HepG2 (cell line): ENCODE measurements around the gene MRRF. TPM values are rescaled to one million over a fixed set of nuclear protein-coding genes. Genes with fewer than 3 reads are reported as not detected.

Source experiments
- ERF ChIP-seq: IDR thresholded peaks from 2 replicates; pipeline ENCODE4 v1.6.1; 2018; ENCODE audit warnings: missing biosample characterization, missing genetic modification reagents
- HIVEP1 ChIP-seq: sonication (generic); formaldehyde crosslinking; IDR thresholded peaks from 2 replicates; pipeline ENCODE4 v1.4.0; 2020; ENCODE audit warnings: mild to moderate bottlenecking, missing genetic modification reagents
- HOXA5 ChIP-seq: sonication (generic); formaldehyde crosslinking; IDR thresholded peaks from 2 replicates; pipeline ENCODE4 v1.4.0; 2020; ENCODE audit warnings: missing genetic modification reagents
- HOXA9 ChIP-seq: sonication (generic); formaldehyde crosslinking; IDR thresholded peaks from 2 replicates; pipeline ENCODE4 v1.8.1; 2022; ENCODE audit warnings: missing genetic modification reagents, mild to moderate bottlenecking, moderate library complexity, borderline replicate concordance
- KDM5B ChIP-seq: sonication (generic); formaldehyde crosslinking; IDR thresholded peaks from 2 replicates; pipeline ENCODE4 v1.4.0; 2020; ENCODE audit warnings: missing genetic modification reagents, mild to moderate bottlenecking, borderline replicate concordance
- MED8 ChIP-seq: sonication (generic); formaldehyde crosslinking; IDR thresholded peaks from 2 replicates; pipeline ENCODE4 v1.8.1; 2023; ENCODE audit warnings: mild to moderate bottlenecking, missing genetic modification reagents; ENCODE audit not compliant: insufficient replicate concordance
- MTF1 ChIP-seq: sonication (generic); formaldehyde crosslinking; IDR thresholded peaks from 2 replicates; pipeline ENCODE4 v1.5.0; 2020; ENCODE audit warnings: missing genetic modification reagents
- RAD51 ChIP-seq: fragments of 450-650 bp; IDR thresholded peaks from 2 replicates; pipeline ENCODE4 v1.6.1; 2016; ENCODE audit warnings: borderline replicate concordance
- ZMYM2 ChIP-seq: sonication (generic); formaldehyde crosslinking; IDR thresholded peaks from 2 replicates; pipeline ENCODE4 v1.8.0; 2022; ENCODE audit warnings: mild to moderate bottlenecking, missing genetic modification reagents
- ZNF205 ChIP-seq: IDR thresholded peaks from 2 replicates; pipeline ENCODE4 v1.6.1; 2018; ENCODE audit warnings: missing biosample characterization, missing genetic modification reagents
- ZNF256 ChIP-seq: sonication (generic); formaldehyde crosslinking; conservative IDR thresholded peaks from 2 replicates; pipeline ENCODE4 v1.4.0; 2020; ENCODE audit warnings: missing genetic modification reagents
- ZNF367 ChIP-seq: sonication (generic); formaldehyde crosslinking; IDR thresholded peaks from 2 replicates; pipeline ENCODE4 v1.4.0; 2020; ENCODE audit warnings: missing genetic modification reagents, borderline replicate concordance
- ZNF564 ChIP-seq: sonication (generic); formaldehyde crosslinking; IDR thresholded peaks from 2 replicates; pipeline ENCODE4 v1.8.1; 2023; ENCODE audit warnings: mild to moderate bottlenecking, missing genetic modification reagents
- ZNF709 ChIP-seq: sonication (generic); formaldehyde crosslinking; IDR thresholded peaks from 2 replicates; pipeline ENCODE4 v1.5.0; 2020; ENCODE audit warnings: mild to moderate bottlenecking, missing genetic modification reagents
- ZNF775 ChIP-seq: sonication (generic); formaldehyde crosslinking; IDR thresholded peaks from 2 replicates; pipeline ENCODE4 v1.4.0; 2020; ENCODE audit warnings: missing genetic modification reagents, mild to moderate bottlenecking, moderate library complexity, borderline replicate concordance
- ZNF883 ChIP-seq: sonication (generic); formaldehyde crosslinking; IDR thresholded peaks from 2 replicates; pipeline ENCODE4 v1.5.1; 2020; ENCODE audit warnings: mild to moderate bottlenecking, missing genetic modification reagents; ENCODE audit errors: not compliant biosample characterization
- polyA plus RNA-seq, 8 experiments: library from polyadenylated mRNA; depleted of rRNA in 3 of 8; stranded (reverse) in 7 of 8; unstranded in 1 of 8; fragments of >200 nt; fragmentation: Illumina TruSeq in 4 of 8; extraction: Trizol in 4 of 8; gene quantifications; 2 replicates each; pipeline versions ENCODE4 v1.2.1 to v1.2.3, GENCODE V29; 2011 to 2016; ENCODE audit warnings: low read depth in 4 of 8, missing spikeins in 1 of 8, mixed read lengths in 1 of 8; ENCODE audit not compliant: insufficient read depth in 1 of 8
- total RNA-seq, 5 experiments: library from RNA; depleted of rRNA; stranded (reverse); fragments of >200 nt; fragmentation: Illumina TruSeq; extraction: Trizol; gene quantifications; 2 replicates each; pipeline ENCODE4 v1.2.3, GENCODE V29; 2016; ENCODE audit warnings: low read depth in 1 of 5
- TF ChIP-seq, protein P1 (sequence below): sonication (generic); formaldehyde crosslinking; IDR thresholded peaks from 2 replicates; pipeline ENCODE4 v1.8.1; 2023; ENCODE audit warnings: missing genetic modification reagents, inconsistent platforms, borderline replicate concordance
- TF ChIP-seq, protein P2 (sequence below): sonication (generic); formaldehyde crosslinking; IDR thresholded peaks from 2 replicates; pipeline ENCODE4 v1.4.0; 2020; ENCODE audit warnings: missing genetic modification reagents
- TF ChIP-seq, protein P3 (sequence below): sonication (generic); formaldehyde crosslinking; IDR thresholded peaks from 2 replicates; pipeline ENCODE4 v1.4.0; 2020; ENCODE audit warnings: missing genetic modification reagents, borderline replicate concordance
- TF ChIP-seq, protein P4 (sequence below): sonication (generic); formaldehyde crosslinking; IDR thresholded peaks from 2 replicates; pipeline ENCODE4 v1.5.1; 2020; ENCODE audit warnings: missing genetic modification reagents, mild to moderate bottlenecking, borderline replicate concordance

Gene MRRF
- total and polyA plus RNA-seq, 2 of the 13 experiments (the other 11 are each of a cell fraction or from before 2014, with no cell fraction given), result 37.3 to 44.3 TPM

DNA sequence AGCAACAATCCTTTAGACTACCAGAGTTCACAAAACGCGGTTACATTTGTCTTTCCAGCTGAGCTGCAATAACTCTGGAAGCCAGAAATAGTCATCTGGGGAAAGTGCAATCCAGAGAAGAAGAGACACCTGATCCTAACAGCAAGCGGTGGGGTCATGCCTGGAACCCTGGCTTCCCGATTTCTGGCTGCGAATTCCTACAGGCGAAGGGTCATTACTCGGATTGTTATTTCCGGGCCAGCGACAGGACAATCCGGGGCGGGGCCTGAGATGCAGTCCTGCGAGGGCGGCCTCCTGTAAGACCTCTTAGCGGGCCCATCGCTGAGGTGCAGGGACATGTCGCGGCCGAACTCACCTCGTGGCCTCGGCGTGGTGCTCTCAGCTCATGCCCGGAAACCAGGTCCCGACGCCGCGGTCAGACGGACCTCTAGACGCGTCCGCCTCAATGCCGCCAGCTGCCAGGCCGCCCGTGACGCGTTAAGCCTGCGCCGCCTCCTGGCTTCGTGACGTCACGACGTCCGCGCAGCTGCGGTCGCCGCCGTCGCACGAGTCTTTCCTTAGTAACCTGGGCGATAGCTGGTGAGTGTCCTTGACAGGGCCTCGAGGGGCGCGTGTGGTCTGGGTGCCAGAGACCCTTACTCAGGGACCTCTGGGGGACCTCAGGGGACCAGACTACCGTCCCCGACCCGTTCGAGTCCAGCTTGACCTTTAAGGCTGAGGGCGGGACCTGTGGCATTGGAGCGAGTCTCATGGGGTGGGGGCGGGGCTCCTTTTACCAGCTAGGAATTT lies at the start of gene MRRF, which contains the start of gene RBM18 (continued):
- TF ChIP-seq ERF (CRISPR knock-in tag) (peak; percentile 98), ZNF205 (CRISPR knock-in tag) (peak; percentile 72), ZMYM2 (CRISPR knock-in tag) (no peak), ZNF775 (CRISPR knock-in tag) (no peak), MED8 (CRISPR knock-in tag) (peak; percentile 54), ZNF367 (no peak; the same call in none of the 2 replicates), ZNF256 (CRISPR knock-in tag) (peak; percentile 85; the same call in 1 of the 2 replicates), ZNF564 (peak; percentile 91), ZNF883 (CRISPR knock-in tag) (peak; percentile 100), HIVEP1 (peak; percentile 91), RAD51 (no peak), MTF1 (CRISPR knock-in tag) (peak; percentile 87), KDM5B (CRISPR knock-in tag) (peak; percentile 100), HOXA5 (CRISPR knock-in tag) (peak; percentile 90), ZNF709 (CRISPR knock-in tag) (peak; percentile 99), HOXA9 (peak; percentile 79)
- TF ChIP-seq, protein P1, sequence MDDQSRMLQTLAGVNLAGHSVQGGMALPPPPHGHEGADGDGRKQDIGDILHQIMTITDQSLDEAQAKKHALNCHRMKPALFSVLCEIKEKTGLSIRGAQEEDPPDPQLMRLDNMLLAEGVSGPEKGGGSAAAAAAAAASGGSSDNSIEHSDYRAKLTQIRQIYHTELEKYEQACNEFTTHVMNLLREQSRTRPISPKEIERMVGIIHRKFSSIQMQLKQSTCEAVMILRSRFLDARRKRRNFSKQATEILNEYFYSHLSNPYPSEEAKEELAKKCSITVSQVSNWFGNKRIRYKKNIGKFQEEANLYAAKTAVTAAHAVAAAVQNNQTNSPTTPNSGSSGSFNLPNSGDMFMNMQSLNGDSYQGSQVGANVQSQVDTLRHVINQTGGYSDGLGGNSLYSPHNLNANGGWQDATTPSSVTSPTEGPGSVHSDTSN (CRISPR knock-in tag), result peak; percentile 90
- TF ChIP-seq, protein P2, sequence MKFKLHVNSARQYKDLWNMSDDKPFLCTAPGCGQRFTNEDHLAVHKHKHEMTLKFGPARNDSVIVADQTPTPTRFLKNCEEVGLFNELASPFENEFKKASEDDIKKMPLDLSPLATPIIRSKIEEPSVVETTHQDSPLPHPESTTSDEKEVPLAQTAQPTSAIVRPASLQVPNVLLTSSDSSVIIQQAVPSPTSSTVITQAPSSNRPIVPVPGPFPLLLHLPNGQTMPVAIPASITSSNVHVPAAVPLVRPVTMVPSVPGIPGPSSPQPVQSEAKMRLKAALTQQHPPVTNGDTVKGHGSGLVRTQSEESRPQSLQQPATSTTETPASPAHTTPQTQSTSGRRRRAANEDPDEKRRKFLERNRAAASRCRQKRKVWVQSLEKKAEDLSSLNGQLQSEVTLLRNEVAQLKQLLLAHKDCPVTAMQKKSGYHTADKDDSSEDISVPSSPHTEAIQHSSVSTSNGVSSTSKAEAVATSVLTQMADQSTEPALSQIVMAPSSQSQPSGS, result peak; percentile 89
- TF ChIP-seq, protein P3, sequence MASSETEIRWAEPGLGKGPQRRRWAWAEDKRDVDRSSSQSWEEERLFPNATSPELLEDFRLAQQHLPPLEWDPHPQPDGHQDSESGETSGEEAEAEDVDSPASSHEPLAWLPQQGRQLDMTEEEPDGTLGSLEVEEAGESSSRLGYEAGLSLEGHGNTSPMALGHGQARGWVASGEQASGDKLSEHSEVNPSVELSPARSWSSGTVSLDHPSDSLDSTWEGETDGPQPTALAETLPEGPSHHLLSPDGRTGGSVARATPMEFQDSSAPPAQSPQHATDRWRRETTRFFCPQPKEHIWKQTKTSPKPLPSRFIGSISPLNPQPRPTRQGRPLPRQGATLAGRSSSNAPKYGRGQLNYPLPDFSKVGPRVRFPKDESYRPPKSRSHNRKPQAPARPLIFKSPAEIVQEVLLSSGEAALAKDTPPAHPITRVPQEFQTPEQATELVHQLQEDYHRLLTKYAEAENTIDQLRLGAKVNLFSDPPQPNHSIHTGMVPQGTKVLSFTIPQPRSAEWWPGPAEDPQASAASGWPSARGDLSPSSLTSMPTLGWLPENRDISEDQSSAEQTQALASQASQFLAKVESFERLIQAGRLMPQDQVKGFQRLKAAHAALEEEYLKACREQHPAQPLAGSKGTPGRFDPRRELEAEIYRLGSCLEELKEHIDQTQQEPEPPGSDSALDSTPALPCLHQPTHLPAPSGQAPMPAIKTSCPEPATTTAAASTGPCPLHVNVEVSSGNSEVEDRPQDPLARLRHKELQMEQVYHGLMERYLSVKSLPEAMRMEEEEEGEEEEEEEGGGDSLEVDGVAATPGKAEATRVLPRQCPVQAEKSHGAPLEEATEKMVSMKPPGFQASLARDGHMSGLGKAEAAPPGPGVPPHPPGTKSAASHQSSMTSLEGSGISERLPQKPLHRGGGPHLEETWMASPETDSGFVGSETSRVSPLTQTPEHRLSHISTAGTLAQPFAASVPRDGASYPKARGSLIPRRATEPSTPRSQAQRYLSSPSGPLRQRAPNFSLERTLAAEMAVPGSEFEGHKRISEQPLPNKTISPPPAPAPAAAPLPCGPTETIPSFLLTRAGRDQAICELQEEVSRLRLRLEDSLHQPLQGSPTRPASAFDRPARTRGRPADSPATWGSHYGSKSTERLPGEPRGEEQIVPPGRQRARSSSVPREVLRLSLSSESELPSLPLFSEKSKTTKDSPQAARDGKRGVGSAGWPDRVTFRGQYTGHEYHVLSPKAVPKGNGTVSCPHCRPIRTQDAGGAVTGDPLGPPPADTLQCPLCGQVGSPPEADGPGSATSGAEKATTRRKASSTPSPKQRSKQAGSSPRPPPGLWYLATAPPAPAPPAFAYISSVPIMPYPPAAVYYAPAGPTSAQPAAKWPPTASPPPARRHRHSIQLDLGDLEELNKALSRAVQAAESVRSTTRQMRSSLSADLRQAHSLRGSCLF (CRISPR knock-in tag), result peak; percentile 44; the same call in 1 of the 2 replicates
- TF ChIP-seq, protein P4, sequence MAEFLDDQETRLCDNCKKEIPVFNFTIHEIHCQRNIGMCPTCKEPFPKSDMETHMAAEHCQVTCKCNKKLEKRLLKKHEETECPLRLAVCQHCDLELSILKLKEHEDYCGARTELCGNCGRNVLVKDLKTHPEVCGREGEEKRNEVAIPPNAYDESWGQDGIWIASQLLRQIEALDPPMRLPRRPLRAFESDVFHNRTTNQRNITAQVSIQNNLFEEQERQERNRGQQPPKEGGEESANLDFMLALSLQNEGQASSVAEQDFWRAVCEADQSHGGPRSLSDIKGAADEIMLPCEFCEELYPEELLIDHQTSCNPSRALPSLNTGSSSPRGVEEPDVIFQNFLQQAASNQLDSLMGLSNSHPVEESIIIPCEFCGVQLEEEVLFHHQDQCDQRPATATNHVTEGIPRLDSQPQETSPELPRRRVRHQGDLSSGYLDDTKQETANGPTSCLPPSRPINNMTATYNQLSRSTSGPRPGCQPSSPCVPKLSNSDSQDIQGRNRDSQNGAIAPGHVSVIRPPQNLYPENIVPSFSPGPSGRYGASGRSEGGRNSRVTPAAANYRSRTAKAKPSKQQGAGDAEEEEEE, result peak; percentile 56; the same call in 1 of the 2 replicates
